Stimulated activated CD8-positive, alpha-beta memory T cell treated with anti-CD3 and anti-CD28 coated beads, Interleukin-12 subunit alpha, Interleukin-12 subunit beta, amount 100 ng/mL, for 24 hours (primary cell): ENCODE measurements around the gene DLL4.
"Not testable (repeated sequence)": the region's sequence is repeated elsewhere in the genome, so short reads cannot be mapped to it uniquely, and the experiment has no call there.

Experiments used
- DNase-seq: peaks from one replicate; pipeline ENCODE4 v3.0.0-alpha.2; 2020; ENCODE audit errors: extremely low read depth

The DLL4 gene

DNA sequence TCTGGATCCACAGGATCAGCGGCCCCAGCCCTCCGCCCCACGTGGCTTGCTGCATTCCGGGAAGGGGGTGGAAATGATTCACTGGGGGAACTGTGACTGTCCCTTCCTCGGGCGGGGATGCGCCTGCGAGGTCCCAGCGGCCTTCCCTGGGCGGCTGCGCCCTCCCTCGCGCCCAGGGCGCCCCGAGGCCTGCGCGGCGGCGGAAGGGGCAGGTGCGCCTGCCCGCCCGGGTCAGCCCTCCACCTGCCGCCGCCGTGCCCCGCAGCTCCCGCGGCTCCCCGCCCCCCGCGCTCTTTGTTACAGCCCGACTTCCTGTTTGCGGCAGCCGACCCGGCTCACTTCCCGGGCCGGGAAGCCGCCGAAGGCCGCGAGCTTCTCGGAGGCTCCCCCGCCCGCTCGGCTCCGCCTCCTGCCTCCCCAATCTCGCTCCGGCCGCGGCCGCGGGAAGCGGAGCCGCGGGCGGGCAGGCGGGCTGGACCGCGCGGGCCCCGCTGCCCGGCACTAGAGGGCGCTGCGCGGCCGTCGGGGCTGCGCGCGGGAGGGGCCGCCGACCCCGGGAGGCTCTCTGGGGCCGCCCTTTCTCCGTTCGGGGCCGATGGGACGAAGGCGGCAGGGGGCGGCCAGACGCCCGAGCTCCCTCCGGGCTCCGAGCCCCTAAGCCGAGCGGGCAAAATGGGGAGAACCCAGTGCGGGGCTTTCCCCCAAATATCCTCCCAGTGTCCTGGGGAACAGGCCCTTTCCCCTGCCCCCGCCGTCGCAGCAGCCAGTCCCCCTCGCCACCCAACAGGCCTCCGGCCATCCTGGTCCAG, 12.6 kb downstream of the DLL4 start:
- peak; percentile 34 for DNase-seq

- no peak for DNase-seq
These were observed 13.3 kb downstream of the DLL4 start for GRCh38 chr15:40942337-40942854.

DNA sequence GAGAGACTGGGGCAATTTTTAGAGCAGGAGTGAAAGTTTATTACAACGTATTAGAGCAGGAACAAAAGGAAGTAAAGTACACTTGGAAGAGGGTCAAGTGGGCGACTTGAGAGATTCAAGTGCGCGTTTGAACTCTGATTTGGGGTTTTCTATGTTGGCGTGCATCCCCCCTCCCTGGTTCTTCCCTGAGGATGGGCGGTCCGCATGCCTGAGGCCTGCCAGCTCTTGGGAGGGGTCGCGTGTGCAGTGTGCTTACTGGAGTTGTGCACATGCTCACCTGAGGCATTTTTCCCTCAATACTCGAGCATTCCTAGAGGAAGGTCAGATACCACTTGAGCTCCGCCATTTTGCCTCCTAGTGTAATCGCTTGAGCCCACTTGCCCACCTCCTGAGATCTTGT, 13.7 kb downstream of the DLL4 start:
- DNase-seq, result no peak

DNA sequence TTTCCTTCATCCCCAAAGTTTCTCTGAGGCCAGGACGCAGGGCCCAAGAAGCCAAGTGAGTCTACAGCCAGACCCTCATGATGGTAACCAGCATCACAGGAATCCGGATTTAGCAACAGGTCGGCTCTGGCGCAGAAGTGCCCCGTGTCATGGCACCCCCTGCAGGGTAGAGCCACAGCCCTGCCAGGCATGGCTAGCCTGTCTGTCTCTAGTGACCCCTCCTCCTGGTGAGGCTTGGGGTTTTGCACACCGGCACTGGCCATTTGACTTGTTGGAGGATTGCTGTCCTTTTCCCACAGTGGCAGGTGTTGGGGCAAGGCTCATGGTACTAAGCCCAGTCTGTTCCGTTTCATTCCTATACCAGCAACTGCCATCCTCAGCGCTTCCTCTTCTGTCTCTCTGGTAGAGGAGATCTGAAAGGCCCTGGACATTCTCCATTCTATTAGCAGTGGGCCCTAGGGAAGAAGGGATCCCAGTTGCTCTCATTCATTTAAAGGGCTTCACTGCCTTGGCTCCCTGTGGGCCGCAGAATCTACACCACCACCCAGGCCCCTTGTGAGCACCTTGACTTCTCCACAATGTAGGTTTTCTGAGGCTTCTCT, 14.7 kb downstream of the DLL4 start:
- no peak for DNase-seq

DNA sequence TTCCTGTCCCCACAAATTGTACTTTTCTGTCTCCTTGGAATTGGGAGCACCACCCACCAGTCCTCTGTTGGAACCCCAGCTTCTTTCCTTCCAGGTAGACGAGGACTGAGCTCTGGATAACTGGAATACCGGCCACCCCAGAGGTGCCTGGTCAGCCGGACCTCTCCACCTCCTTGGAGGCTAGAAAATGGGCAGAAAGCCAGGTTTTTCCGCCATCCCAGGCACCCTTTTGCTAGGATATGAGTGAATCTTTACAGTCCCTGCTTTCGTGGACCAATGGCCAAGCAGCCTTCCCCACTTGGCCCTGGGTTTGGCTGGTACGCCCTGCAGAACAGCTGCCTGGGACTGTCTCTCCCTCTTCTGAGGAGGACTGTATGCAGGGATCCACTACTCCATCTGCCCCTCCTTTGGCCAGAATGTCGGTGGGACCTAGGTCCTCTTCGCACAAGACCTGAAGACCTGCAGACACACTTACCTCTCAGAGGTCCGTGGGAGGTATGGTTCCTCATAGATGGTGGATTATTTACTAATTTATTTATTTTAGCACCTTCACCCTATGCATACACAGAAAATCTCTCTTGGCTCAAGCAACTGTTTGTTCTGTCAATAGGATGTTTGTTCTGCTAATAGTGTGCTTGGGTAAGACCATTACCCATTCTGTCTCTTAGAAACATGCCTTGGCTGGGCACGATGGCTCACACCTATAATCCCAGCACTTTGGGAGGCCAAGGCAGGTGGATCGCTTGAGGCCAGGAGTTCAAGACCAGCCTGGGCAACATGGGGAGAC, 15.6 kb downstream of the DLL4 start:
- no peak for DNase-seq

- no peak for DNase-seq
These were observed 19.8 kb downstream of the DLL4 start for GRCh38 chr15:40948706-40949473.

GRCh38 chr15:40949756-40950207, 20.6 kb downstream of the DLL4 start:
- DNase-seq, result no peak

DNA sequence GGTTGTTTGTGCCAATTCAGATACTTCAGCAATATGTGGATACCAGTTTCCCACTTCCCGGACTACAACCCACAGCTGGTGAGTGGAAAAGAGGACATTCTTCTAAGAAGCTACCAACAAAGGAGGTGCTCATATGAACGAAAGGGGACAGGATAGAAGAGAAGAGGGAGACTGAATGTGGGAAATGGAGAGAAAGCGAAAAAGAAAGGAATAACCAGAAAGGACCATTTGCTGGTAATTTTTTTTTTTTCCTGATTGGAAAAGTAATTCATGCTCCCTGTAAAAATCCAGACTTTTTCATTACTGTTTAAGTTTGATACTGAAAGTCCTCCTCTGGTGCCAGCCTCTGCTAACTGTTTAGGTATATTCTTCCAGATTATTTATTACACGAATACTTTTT, 22.6 kb downstream of the DLL4 start:
- DNase-seq, result no peak

- DNase-seq, result no peak
These were observed 23.3 kb downstream of the DLL4 start for GRCh38 chr15:40952301-40952900.

DNA sequence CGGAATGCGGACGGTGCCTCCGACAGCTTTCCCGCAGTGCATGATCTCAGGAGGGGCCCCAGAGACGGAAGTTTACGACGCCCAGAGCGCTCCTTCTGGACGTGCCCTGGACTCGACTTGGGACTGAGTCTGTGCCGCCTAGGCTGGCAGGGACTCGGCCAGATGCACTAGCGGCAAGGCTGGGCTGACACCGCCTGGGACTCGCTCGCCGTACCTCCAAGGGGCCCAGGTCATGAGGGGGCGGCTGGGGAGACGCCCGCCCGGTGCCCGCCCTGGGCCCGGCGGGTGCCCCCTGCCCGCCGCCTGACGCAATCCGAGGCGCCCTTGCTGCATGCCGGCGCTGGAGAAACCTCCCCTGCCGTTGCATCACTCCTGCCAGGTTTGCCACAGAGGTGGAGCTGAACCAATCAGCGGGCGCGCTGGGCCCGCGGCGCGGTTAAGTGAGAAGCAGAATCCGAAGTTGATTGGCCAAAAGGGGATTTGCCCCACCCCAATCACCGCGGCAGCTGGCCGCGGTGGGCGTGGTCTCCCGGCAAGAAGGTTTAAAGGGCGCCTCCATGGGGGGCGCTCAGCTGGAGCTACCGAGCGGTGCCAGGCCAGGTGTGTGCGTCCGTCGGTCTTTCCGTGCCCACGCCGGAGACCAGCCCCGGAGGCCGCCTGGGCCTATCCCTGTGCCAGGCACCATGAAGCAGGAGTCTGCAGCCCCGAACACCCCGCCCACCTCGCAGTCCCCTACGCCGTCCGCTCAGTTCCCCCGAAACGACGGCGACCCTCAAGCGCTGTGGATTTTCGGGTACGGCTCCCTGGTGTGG, 24.0 kb downstream of the DLL4 start, which contains the start of gene CHAC1:
TSS of gene CHAC1 (plus strand) at position 571 of the 812 bp plus-strand sequence. CDS start at position 684, 113 bp downstream.
- peak; percentile 90 for DNase-seq

- DNase-seq, result no peak
These were observed 24.6 kb downstream of the DLL4 start for GRCh38 chr15:40953713-40954074.

DNA sequence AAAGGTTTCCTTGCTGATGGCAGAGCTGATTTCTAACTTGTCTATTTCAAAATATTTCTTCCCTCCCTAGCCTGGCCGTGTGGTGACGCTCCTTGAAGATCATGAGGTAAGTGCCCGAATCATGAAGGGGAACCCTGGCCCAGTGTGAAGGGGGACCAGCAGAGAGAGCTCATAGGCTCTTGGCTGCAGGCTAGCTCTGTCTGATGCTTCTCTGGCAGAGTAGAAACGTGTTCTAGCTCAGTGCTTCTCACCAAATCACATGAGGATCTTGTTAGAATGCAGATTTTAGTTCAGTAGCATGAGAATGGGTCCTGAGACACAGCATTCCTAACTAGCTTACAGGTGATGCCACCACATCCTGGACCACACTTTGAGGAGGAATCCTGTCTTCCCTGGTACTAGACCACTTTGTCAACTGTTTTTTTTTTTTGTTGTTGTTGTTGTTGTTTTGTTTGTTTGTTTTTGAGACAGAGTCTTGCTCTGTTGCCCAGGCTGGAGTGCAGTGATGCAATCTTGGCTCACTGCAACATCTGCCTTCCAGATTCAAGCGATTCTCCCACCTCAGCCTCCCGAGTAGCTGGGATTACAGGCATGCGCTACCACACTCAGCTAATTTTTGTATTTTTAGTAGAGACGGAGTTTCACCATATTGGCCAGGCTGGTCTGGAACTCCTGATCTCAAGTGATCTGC, 25.2 kb downstream of the DLL4 start:
- DNase-seq, result not testable (repeated sequence)

DNA sequence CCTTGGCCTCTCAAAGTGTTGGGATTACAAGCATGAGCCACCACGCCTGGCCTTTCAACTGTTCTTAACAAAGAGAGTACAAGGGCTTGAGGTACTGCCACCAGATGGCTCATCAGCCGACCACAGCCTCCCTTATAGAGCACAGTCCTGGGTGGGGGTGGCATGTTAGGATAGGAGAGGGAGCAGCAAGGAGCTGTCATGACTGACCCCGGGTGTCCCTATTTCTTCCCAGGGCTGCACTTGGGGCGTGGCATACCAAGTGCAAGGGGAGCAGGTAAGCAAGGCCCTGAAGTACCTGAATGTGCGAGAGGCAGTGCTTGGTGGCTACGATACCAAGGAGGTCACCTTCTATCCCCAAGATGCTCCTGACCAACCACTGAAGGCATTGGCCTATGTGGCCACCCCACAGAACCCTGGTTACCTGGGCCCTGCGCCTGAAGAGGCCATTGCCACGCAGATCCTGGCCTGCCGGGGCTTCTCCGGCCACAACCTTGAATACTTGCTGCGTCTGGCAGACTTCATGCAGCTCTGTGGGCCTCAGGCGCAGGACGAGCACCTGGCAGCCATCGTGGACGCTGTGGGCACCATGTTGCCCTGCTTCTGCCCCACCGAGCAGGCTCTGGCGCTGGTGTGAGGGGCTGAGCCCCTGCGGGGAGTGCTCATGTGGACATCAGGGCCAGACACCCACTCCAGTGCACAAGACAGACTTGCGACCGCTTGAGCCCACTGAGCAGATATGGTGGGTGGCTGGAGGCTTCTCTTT, 26.2 kb downstream of the DLL4 start:
- DNase-seq, result no peak

- DNase-seq, result no peak
These were observed 26.9 kb downstream of the DLL4 start for GRCh38 chr15:40955930-40956540.

DNA sequence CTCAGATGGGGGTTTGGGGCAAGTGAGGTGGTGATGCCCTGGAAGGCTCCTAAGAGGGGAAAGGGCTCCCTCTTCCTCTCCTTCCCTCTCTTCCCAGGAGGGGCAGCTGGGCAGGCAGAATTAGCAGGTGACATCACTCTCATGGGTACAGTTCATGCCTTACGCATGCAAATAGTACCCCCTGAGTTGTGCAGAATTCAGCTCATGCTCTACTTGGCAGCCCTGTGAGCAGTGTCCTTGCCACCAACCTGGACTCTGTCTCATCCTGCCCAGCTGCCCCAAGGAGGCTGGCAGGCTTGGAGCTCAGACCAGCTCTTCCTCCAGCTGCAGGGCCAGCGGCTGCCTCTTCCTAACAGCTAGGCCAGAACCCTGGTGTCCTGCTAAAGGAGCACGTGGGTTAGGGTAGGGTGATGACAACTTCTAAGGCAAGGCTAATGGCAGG, 27.4 kb downstream of the DLL4 start:
- no peak for DNase-seq

DNA sequence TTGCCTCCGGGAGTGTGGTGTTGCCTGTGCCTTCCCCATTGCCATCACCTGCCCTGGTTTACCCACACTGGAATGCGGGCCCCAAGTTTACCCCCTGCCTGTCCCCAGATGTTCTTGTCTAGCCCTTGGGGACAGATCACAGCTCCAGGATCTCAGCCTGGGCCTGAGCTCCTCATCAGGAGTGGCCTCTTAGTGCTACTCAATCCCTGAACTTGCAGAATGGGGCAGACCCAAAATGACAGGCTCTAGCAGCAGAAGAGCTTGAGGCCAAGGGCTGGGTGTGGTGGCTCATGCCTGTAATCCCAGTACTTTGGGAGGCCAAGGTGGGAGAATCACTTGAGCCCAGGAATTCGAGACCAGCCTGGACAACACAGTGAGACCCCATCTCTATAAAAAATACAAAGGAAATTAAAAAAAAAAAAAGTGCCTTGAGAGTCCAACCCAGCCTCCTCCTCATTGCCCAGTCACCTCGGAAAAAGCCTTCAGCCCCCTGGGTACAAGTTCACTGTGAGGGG, 28.0 kb downstream of the DLL4 start:
- DNase-seq, result no peak

GRCh38 chr15:40957581-40958051, 28.5 kb downstream of the DLL4 start:
- no peak for DNase-seq

DNA sequence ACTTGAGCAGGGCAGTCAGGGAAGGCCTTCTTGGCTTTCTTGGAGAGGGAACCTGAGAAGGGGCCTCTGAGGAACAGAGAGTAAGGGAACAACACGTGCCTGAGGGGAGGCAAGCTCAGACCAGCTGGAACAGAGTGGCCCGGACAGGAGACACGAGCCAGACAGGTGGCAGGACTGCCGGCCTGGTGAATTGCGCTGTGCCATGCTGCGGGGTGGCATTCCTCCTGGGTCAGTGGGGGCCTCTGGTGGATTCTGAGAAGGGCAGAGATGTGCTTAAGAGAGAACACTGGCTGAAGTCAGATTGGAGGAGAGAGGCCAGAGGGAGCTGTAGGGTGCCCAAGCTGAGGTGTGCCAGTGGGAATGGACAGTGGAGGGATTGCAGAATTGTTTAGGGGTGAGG, 29.0 kb downstream of the DLL4 start:
- no peak for DNase-seq
